GM18907 (cell line): ENCODE data around the gene MYF5.
A peak's percentile ranks its signal among the peaks of the same experiment; 100 is the strongest.

Source experiments
- ATAC-seq: cut with Tn5 transposase; IDR thresholded peaks from one replicate; pipeline ENCODE4 v1.9.1; 2021; ENCODE audit warnings: mild to moderate bottlenecking, moderate library complexity; ENCODE audit not compliant: unreplicated experiment

MYF5 gene

DNA sequence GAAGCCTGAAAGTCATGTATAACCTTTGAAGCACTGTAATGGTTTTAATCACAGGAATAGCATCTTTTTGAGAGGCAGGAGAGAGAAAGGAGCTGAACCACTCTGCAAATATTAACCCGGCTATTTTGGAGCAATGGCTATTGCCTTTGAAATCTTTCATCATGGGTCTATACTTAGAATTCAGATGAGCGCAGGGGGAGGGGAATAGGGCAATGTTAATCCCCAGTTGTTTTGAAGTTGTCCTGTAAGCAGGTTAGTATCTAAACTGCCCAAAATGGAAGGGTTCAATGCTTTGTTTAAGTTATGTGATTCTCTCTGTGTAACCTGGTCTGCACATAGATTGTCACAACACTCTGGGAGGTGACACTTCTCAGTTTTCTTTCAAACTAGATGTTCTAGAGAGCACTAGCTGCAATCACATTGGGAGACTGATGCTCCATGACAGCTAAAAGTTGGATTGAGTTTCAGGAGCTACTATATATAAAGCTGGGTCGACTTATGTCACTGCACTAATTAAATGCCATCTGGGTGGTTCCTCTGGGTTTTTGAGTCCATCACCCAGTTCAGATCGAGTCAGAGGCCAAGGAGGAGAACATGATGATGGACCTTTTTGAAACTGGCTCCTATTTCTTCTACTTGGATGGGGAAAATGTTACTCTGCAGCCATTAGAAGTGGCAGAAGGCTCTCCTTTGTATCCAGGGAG is 9.4 kb upstream of the MYF5 start, which contains the start of gene MYF6:
TSS of gene MYF6 (plus strand) at position 509 of the 704 bp plus-strand sequence. CDS start at position 595, 86 bp downstream.
- no peak for ATAC-seq

DNA sequence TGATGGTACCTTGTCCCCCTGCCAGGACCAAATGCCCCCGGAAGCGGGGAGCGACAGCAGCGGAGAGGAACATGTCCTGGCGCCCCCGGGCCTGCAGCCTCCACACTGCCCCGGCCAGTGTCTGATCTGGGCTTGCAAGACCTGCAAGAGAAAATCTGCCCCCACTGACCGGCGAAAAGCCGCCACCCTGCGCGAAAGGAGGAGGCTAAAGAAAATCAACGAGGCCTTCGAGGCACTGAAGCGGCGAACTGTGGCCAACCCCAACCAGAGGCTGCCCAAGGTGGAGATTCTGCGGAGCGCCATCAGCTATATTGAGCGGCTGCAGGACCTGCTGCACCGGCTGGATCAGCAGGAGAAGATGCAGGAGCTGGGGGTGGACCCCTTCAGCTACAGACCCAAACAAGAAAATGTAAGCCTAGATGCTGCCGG is 8.9 kb upstream of the MYF5 start:
- no peak for ATAC-seq

DNA sequence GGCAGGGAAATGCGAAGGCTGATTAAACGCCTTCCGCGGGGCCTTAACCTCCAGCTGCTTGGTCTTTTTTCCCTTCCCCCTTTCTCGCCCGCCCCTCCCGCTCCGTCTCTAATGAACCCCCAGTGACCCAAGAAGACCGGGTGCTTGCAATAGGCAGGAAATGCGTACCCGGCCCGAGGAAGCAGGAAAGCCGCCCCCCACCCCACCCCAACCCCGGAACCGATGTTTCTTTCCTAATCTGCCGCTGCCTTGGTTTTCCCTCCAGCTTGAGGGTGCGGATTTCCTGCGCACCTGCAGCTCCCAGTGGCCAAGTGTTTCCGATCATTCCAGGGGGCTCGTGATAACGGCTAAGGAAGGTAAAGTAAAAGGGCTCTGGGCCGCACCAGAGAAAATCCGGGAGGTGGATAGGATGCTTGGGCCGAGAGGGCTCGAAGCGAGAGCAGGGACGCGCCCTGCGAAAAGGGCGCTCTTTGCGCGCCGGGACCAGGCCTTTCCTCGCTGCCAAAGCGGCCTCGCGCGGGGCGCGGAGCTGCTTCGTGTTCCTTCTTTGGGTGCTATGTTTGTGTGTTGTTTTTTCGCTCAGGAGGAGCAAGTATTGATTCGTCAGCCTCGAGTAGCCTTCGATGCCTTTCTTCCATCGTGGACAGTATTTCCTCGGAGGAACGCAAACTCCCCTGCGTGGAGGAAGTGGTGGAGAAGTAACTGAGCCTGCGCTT is 8.3 kb upstream of the MYF5 start:
- no peak for ATAC-seq

DNA sequence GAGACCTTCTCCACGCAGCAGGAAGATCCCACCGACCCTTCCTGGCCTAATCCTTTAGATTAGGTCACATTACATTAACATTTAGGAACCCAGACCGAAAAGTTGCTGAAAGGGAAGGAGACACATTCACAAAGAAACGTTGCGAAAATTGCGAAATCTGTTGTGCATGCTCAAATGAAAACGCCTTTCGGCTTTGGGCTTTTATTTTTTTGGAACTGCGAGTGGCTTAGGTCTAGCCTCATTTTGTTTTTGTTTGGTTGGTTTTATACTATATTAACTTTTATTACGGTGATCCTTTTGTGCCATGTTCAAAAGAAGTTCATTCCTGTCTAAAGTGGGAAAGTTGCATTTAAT is 7.8 kb upstream of the MYF5 start:
- ATAC-seq: no peak

DNA sequence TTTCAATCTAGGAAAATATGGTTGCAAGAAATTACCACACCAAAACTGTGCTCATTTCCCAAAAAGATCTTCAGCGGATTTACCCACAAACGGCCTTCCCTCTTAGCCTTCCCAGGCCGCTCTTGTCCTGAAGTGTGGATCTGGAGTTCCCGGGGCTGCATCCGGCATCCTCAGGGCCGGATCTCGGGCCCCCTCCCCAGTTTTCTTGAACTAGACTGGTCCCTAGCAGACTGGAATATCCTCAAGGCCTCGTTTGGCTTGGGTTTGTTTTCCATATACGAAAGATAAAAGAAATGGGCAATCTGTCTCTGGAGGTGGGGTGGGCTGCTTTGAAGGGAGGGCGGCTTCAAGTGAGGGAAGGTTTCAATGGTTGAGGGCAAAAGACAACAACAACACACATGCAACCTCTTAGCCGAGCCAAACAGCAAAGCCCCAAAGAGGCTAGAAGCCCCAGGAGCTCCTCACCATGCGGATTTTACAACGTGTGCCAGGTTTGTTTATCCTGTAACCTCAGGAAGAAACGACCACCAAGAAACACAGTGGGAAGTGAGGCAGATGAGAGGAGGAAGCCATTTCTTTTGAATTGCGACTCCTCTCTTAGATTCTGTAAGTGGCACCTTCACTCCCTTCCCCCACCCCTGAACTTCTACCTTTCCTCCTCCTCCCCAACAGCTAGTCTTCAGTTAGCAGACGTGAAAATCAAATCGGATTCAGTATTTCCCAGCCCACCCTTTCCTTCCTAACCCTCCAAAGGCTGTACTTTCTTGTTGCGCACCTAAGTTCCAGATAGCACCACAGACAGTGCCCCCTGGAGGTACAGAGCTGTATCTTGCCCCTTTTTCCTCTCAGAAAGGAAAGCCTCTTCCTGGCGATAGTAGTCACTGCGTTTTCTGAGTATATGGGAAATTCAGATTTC is 6.6 kb upstream of the MYF5 start:
- peak; percentile 70 for ATAC-seq

DNA sequence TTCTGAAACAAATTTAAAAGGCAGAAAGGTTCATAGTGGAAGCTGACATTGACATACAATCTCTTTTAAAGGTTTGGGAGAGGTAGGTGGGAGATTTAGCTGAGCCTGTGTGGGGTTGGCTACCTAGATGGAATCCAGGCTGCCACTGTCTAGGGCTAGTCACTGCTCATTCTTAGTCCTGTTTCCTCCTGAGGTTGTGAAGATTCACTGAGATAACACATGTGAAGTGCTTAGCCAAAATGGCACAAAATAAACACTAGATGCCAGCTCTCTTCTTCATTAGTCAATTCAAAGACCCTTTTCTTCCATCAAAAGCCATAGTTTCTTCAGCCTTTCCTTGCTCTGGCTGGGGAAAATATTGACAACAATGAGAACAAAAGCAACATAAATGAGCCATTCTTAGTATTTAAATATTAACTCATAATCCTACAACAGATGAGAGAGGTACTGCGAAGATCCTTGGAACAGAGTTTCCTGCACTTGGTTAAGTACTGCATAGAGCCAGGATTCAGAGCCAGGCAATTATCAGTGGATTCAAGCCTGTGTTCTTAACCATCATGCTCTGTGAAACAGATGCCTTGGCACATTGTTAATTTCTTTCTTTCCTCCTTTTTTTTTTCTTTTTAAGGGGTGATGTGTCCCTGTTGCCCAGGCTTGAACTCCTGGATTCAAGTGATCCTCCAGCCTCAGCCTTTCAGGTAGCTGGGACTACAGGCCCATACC is 5.8 kb upstream of the MYF5 start:
- peak; percentile 23 for ATAC-seq

DNA sequence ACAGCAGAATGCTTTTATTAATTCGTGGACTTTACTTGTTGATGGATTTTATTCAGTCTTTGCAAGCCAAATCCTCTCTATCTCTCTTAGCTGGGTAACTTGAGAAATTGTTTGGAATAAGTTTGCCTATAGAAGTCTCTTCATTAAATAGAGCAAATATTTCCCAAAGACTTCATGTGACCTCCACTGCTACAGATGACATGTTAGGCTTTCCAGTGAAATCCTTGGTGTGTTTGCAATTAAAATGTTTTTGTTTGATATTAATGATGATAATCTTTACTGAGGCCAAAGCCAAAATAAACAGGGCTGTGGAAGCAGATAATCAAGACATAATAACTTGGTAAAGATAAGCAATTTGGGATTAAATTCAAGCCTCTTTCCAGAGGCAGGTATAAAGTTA is 4.8 kb upstream of the MYF5 start:
- ATAC-seq: no peak

DNA sequence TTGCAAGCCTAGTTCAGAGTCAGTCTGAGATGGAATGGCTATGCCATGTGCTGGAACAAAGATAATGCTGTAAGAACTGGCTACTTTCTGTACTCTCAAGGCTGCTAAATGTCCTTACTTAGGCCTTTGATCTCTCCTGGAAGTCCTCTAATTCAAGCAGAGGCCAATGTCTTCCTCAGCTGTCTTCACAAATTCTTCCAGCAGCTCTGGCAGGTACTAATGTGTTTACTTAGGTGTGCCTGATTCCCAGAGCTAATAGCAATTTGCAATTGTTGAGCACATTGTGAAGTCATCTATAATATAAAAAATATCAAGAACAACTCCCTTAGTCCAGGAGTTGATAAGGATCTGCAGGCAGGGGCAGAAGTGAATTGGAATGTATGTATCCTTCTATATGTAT is 3.8 kb upstream of the MYF5 start:
- ATAC-seq: no peak

DNA sequence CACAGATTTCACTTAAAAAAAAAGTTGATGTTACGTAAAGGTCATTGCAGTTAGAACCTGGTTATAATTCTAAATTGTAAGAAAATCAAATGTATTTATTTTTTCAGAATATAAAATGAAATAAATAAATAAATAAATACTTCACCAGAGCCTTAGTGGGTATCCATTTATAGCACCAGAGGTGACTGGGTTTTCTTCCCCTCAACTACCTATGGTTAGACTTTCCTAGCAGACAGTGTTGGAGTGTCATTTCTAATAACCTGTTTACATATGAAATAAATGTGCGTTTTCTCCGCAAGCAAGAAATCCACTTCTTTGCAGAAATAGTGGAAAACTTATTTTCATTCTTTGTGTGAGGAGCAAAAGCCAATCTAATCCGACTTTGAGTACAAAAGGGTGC is 3.3 kb upstream of the MYF5 start:
- ATAC-seq: no peak

DNA sequence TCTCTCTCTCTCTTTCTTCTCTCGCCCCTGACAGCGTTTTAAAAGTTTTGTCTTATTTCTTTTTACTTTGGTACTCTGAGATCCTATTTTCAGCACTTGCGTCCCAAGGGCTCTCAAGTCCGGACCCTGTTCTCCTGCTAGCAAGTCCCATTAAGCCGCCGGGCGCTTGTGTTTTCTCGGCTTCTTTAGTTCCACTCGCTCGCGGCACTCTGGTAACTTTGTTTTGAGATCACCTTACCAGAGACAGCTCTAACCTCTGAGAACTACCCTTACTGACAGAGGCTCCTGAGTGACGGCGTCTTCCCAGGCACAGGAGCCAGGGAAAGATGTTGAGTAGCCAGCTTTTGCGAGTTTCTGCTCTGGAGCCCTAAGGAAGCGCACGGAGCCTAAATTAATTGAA is 2.7 kb upstream of the MYF5 start:
- ATAC-seq: no peak

DNA sequence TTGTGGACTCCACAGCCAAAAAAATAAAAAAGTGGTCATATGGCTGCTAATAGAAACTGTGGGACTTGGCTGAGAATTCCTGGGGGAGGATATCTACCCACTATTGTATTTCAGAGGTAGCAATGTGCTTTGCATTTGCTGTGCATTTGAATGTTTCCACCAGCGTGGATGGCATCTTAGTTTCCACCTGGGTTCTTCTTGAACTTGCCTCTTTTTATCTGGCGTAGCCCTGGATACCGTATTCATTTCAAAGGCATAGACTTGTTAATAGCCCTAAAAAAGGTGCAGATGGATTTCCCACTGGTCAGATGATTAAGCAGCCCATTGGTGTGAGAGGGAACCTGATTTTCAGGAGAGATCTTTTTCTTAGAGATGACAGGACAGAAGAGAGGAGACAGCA is 1.9 kb upstream of the MYF5 start:
- ATAC-seq: no peak

DNA sequence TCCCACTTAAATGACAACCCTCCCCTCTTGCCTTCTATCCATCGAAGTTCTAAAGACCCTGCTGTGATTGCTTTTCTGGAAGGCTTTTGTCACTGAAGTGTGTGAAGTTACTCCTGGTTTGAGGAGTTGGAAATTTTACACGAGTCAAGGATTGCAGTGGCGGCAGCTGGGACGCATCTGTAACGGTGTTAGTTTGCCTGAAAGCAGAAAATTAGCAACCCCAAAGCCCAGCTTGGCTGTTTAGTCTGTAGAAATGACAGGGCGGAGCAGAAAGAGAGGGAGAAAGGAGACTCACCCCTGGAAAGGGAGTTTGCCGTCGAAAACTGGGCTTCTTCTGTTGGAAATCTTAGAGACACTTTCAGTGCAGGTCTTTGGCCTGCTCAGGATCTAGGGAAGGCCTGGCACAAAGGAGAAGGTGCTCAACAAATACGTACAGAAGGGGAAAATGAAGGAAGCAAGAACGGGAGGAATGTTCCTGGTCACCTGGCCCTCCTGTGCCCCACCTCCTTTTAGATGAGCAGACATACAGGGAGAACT is 931 bp upstream of the MYF5 start:
- no peak for ATAC-seq

DNA sequence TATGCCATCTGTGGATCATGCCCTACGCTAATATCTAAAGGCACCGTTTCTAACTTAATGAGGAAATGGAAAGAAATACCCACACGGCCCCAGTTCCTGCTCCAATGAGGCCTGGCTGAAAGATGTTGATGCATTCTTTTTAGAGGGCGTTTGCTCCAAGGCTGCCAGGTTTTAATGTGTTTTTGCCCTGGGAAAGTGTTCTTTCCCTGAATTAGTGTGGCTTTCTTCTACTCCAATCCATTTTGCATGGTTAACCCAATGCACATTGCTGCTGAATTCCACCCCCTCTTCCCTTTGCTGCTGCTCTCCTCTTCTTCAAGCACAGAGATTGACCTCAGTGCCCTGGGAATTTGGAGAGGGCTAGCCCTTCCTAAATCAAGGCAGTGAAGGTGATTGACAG is 1.1 kb downstream of the MYF5 start:
- no peak for ATAC-seq

DNA sequence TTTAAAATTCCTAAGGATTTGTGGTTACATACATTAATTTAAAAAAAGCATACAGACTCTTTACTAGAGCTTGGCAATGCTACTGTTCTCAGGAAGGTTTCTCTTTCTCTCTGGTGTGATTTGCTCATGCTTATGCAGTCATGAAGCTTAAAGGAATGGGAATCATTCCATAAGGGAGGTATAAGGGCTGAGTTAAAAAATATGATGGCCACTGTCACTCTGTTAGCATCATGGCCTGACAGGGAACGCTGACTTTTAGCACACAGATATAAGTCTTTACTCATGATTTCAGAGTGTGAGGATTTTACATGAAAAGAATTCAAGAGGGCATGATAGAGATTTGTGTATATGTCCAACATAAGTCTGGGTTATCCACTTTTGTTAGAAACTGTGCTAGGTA is 3.8 kb downstream of the MYF5 start:
- no peak for ATAC-seq

DNA sequence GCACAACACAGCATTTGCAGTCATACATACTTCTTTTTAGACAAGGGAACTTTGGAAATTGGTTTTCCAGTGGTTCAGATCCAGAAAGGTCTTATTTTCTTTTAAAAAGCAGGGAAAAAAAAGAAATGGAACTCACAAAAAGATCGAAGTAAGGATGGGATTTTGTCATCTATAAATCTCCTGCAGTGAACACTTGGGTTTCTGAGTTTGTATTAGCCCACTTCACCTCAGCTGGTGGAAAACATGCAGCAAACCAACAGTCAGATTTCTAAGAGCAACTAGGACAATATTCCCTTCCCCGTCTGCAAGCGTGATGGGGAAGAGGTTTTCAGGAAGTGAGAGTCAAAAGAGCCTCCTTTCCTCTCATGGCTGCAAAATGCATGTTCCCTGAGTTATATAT is 4.6 kb downstream of the MYF5 start:
- no peak for ATAC-seq

DNA sequence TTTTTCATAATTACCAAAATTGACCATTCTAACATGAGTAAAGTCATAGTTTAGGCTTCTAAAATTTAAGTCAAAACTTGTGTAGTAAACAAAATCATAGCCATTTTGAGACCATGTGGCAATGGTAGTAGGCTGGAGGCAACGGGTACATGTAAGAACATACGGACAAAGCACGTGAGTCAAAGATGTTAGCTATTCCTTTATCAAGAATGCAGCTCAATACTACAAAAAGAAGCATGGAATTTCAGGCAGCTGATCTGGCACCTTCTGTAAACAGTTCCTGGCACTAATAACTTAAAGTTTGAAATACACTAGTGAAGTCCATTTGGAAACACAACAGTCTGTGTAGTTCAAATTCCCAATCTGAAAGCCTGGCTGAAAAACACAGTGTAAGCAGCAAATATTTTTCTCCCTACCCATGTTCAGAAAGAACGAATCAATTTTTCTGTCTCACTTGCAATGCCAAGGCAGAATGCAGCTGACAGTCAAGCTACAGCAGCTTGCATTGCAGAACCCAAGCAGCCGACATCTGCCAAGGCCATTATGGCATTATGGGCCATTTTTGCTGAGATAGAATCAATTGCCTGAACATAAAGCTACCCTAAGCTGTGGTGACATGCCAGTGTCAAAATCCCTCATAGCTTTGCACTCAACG is 29.3 kb downstream of the MYF5 start:
- ATAC-seq: no peak

DNA sequence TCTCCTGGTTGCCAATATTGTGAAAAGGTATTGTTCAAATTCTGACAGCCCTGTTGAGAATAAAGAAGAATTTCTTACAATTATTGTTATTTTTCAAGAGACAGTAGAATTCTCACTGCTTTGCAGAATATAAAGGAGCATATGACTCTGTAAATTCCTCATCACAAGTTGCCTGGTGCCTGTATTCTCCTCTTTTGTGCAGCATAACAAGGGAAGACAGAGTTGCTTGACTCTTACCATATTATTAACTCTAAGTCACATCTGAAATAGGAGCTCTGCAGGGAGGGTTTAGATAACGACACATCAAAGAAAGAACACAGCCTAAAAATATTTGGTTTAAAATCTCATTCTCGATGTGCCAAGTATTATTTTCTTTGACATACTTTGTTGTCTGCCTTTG is 31.1 kb downstream of the MYF5 start:
- ATAC-seq: no peak

DNA sequence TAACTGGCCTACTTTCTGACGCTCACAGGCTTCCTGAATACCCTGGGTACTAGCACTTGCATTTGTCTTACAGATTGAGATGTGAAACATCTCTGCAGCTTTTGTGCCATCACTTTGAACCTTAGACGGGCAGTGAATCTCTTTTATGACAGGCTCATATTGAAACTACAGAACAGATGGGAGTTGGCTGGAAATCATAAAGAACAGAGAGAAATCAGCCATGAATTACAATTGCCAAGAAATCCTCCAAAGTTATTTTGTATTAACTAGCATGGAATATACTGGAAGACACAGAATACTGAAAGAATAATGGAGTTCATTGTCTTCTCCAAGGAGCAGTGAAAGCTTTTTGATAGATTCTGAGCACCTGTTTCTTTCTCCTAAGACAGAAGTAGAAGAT is 32.7 kb downstream of the MYF5 start:
- ATAC-seq: no peak

DNA sequence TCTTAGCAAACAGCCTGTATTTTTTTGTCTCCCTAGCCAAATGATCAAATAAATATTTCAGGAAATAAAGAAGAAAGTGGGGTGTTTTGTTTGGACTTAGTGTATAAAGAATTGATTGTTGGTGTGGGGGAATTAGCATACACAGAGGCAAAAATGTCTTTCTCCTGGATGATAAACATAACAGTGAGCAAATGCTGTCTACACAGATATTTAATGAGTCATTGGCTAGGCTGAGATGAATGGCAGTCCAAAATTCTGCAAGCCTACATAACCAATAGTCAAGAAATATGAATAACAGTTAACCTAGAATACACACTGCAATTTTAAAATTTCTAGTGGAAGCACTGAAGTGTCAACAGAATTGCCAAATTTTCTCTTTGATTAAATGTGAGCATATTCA is 35.8 kb downstream of the MYF5 start:
- ATAC-seq: no peak

DNA sequence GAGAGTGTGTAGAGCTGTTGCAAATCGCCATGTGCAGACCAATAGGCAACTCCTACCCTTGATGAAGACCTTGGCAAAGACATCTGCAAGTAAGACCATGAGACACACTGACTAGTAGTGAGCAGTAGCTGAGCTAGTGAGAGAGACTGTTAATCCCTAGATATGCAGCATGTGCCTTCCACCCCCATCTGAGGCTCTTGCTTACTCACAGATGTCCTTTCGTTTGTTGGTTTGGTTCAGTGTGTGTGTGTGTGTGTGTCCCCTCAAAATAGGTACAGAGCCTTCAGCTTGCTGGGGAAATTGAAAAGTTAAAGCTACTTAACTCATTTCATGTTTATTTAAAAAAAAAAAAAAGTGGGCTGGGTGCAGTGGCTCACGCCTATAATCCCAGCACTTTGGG is 37.6 kb downstream of the MYF5 start:
- ATAC-seq: no peak
